ACC112 (cell line): ENCODE results near the gene CAB39L.

ENCODE experiments used
- H2AFZ ChIP-seq: fragments of 200-600 bp; sonication (generic); one replicate; pipeline ENCODE4 v1.6.0; 2017; ENCODE audit warnings: antibody characterized with exemption, low read length; ENCODE audit not compliant: unreplicated experiment
- H3K27ac ChIP-seq: fragments of 200-600 bp; sonication (generic); 2 replicates; pipeline ENCODE4 v1.5.1; 2014; ENCODE audit warnings: low read depth, mild to moderate bottlenecking, antibody characterized with exemption, low read length, moderate library complexity
- H3K27me3 ChIP-seq: fragments of 200-600 bp; sonication (generic); 2 replicates; pipeline ENCODE4 v1.6.1; 2014; ENCODE audit warnings: mild to moderate bottlenecking, antibody characterized with exemption, low read length, moderate library complexity, mixed read lengths; ENCODE audit not compliant: insufficient read depth
- H3K36me3 ChIP-seq: fragments of 200-600 bp; sonication (generic); 2 replicates; pipeline ENCODE4 v1.6.1; 2016; ENCODE audit warnings: mild to moderate bottlenecking, antibody characterized with exemption, low read length, moderate library complexity, mixed read lengths; ENCODE audit not compliant: insufficient read depth
- H3K4me1 ChIP-seq: fragments of 200-600 bp; sonication (generic); one replicate; pipeline ENCODE4 v1.6.1; 2016; ENCODE audit warnings: low read length, mixed read lengths; ENCODE audit not compliant: insufficient read depth, unreplicated experiment, control insufficient read depth
- H3K4me3 ChIP-seq: fragments of 200-600 bp; sonication (generic); 2 replicates; pipeline ENCODE4 v1.5.1; 2014; ENCODE audit warnings: mild to moderate bottlenecking, low read depth, low read length
- H3K79me2 ChIP-seq: fragments of 200-600 bp; sonication (generic); one replicate; pipeline ENCODE4 v1.6.0; 2016; ENCODE audit warnings: low read length; ENCODE audit not compliant: control insufficient read depth, unreplicated experiment, insufficient read depth

The CAB39L gene

GRCh38 chr13:49311816-49312215, 132.0 kb downstream of the CAB39L start:
- Histone ChIP-seq H2AFZ (no peak overlapping the region), H3K27me3 (no peaks in the 10 kb centered on the region), H3K79me2 (no peaks in the 10 kb centered on the region), H3K4me1 (peaks cover 37% of the 10 kb centered on the region), H3K27ac (no peak overlapping the region), H3K36me3 (no peaks in the 10 kb centered on the region), H3K4me3 (no peak overlapping the region)

GRCh38 chr13:49310251-49310650, 133.6 kb downstream of the CAB39L start:
- Histone ChIP-seq H3K4me1 (peaks cover 37% of the 10 kb centered on the region), H2AFZ (no peak overlapping the region), H3K79me2 (no peaks in the 10 kb centered on the region), H3K4me3 (no peak overlapping the region), H3K27ac (no peak overlapping the region), H3K36me3 (no peaks in the 10 kb centered on the region), H3K27me3 (no peaks in the 10 kb centered on the region)

- Histone ChIP-seq H3K79me2 (no peaks in the 10 kb centered on the region), H2AFZ (peak overlapping the region; percentile 81), H3K4me3 (peak overlapping the region; percentile 20; the same call in 1 of the 2 replicates), H3K27me3 (no peaks in the 10 kb centered on the region), H3K4me1 (peaks cover 26% of the 10 kb centered on the region), H3K36me3 (no peaks in the 10 kb centered on the region), H3K27ac (peak overlapping the region; percentile 9)
Observed at GRCh38 chr13:49308921-49309408, 134.9 kb downstream of the CAB39L start.

GRCh38 chr13:49308097-49308875, 135.6 kb downstream of the CAB39L start:
- Histone ChIP-seq H2AFZ (peak overlapping the region; percentile 81), H3K27me3 (no peaks in the 10 kb centered on the region)

GRCh38 chr13:49307365-49307764, 136.5 kb downstream of the CAB39L start:
- Histone ChIP-seq H3K27ac (no peak overlapping the region), H3K36me3 (no peaks in the 10 kb centered on the region), H3K4me3 (no peak overlapping the region), H3K4me1 (peaks cover 23% of the 10 kb centered on the region), H3K27me3 (no peaks in the 10 kb centered on the region), H2AFZ (no peak overlapping the region), H3K79me2 (no peaks in the 10 kb centered on the region)

More at GRCh38 chr13:49308097-49308875, 135.6 kb downstream of the CAB39L start:
- Histone ChIP-seq H3K4me1 (peaks cover 23% of the 10 kb centered on the region), H3K36me3 (no peaks in the 10 kb centered on the region), H3K27ac (peak overlapping the region; percentile 9), H3K79me2 (no peaks in the 10 kb centered on the region), H3K4me3 (peak overlapping the region; percentile 20; the same call in 1 of the 2 replicates)

- no peaks in the 10 kb centered on the region for H3K79me2 ChIP-seq
- H3K27me3 ChIP-seq: no peaks in the 10 kb centered on the region
- H3K27ac ChIP-seq: no peak overlapping the region
- no peak overlapping the region for H2AFZ ChIP-seq
- no peak overlapping the region for H3K4me3 ChIP-seq
- H3K36me3 ChIP-seq: no peaks in the 10 kb centered on the region
- H3K4me1 ChIP-seq: peaks cover 23% of the 10 kb centered on the region
Observed at GRCh38 chr13:49305792-49306425, 138.0 kb downstream of the CAB39L start.

- H3K79me2 ChIP-seq: no peaks in the 10 kb centered on the region
- peaks cover 23% of the 10 kb centered on the region for H3K4me1 ChIP-seq
- no peaks in the 10 kb centered on the region for H3K27me3 ChIP-seq
Observed at GRCh38 chr13:49304763-49305700, 138.8 kb downstream of the CAB39L start.

GRCh38 chr13:49304356-49304755, 139.5 kb downstream of the CAB39L start:
- Histone ChIP-seq H3K4me3 (no peak overlapping the region), H3K27ac (no peak overlapping the region), H3K36me3 (no peaks in the 10 kb centered on the region), H3K79me2 (no peaks in the 10 kb centered on the region), H3K27me3 (no peaks in the 10 kb centered on the region), H3K4me1 (peaks cover 23% of the 10 kb centered on the region), H2AFZ (no peak overlapping the region)

More at GRCh38 chr13:49304763-49305700, 138.8 kb downstream of the CAB39L start:
- H2AFZ ChIP-seq: no peak overlapping the region
- no peak overlapping the region for H3K27ac ChIP-seq
- no peaks in the 10 kb centered on the region for H3K36me3 ChIP-seq
- no peak overlapping the region for H3K4me3 ChIP-seq

- Histone ChIP-seq H3K79me2 (no peaks in the 10 kb centered on the region), H3K4me1 (peaks cover 17% of the 10 kb centered on the region), H3K4me3 (no peak overlapping the region), H2AFZ (no peak overlapping the region), H3K36me3 (no peaks in the 10 kb centered on the region), H3K27ac (no peak overlapping the region), H3K27me3 (no peaks in the 10 kb centered on the region)
Observed at GRCh38 chr13:49303533-49304252, 140.2 kb downstream of the CAB39L start.

- H3K79me2 ChIP-seq: no peaks in the 10 kb centered on the region
- no peaks in the 10 kb centered on the region for H3K36me3 ChIP-seq
- peaks cover 8% of the 10 kb centered on the region for H3K4me1 ChIP-seq
- H3K4me3 ChIP-seq: no peak overlapping the region
- no peaks in the 10 kb centered on the region for H3K27me3 ChIP-seq
- no peak overlapping the region for H2AFZ ChIP-seq
- no peak overlapping the region for H3K27ac ChIP-seq
Observed at GRCh38 chr13:49302817-49303216, 141.0 kb downstream of the CAB39L start.
